ENCODE measurements around the gene ARAP2.

ARAP2 gene

GRCh38 chr4:36244257-36245082 is at the start of gene ARAP2:
Gene ARAP2, minus strand, starts transcription at chr4:36244514. Its CDS starts 15,028 bp downstream, at chr4:36229486.
- peak; percentile 39 for DNase-seq

- no peak for DNase-seq
These were observed 48.4 kb upstream of the ARAP2 start for GRCh38 chr4:36292556-36293188.

DNA sequence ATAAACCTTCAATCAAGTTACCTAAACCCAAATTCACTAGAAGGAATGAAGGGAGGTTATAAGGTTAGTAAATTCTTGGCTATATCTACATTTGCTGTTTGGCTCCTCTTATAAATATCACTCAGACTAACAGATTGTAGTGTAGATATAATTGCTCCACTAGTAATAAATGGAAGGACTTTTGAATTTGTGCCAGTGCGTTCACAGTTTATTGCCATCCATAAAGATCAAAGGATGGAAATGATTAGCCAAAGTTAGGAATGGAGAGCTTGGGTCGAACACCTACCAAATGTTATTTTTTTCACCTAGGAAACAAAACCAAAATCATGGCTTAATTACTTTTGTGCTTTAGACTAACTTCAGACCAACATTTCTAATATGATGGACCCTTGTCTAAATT is 46.3 kb upstream of the ARAP2 start:
- DNase-seq: no peak

DNA sequence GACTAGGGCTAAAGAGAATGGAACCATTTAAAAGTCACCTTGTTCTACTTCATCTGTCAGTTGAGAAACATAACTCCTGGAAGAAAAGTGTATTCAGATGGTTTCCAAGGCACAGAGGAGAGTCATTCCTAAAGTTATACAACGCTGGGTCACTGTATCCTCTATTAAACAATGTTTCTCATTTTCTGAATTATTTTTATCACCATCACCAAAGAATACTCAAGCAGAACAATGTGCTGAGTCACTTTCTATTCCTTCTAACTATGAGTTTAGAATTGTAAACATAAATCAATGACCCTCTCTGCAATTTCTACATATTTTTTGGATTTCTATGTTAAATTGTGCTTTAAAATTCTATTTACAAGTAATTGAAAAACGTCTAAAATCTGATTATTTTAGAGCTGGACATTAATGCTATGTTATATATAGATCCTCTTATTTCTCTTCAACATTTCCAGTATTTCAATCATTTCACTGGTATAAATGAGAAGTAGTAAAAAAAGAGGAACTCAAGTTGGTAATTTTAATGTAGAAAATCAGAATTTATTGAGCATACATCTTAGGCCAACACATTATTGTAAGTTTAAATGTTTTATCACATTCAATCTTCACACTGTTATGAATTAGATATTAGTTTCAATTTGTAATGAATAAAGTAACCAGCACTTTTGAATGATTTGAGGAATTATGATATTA is 44.6 kb upstream of the ARAP2 start:
- no peak for DNase-seq

- DNase-seq: no peak
These were observed 42.2 kb upstream of the ARAP2 start for GRCh38 chr4:36286481-36286871.

GRCh38 chr4:36285784-36286480 is 41.6 kb upstream of the ARAP2 start:
- DNase-seq: no peak

DNA sequence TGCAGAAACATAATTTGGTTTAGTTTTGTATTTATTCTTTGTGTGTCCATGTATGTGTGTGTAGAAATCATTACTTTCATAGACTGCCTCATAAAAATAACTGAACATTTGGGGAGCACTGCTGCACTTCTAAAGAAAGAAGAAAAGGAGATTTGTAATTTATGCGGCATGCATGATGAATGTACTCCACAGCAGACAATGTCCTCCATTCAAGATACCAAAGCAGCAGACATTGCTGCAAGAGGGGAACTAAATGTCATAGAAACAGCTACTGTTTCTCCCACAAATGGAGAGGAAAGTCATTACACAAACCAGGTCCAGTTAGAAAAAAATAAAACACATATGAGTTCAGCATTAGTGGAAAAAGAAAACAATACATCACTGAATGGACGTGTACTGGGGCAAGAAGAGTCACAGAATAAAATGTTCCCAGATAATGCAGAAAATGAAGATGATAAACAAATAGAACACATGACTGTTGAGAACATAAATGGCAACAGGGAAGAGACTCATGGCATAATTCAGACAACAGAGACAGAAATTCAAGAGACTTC is 39.7 kb upstream of the ARAP2 start:
- no peak for DNase-seq

DNA sequence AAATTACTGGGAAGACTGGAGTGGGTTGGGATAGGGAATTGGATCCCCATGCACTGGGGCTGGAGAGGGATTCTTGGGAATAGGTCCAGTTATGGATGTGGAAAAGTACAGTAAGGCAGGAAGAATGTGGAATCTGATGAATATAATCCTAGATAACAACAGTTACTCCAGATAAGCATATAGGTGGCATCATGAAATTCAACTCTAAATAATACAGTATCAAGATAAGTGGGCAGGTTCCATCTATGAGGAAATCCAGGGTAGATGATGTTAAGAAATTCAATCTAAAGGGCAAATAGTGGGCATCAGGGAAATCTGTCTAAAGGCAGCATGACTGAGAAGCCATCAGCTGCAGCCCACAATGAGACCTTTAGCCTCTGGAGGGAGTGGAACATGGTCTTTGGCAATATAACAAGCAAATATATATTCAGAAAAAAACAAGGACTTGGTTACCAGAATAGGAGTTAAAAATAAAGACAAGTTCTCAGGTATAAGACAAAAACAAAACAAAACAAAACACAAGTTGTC is 38.3 kb upstream of the ARAP2 start:
- DNase-seq: no peak

DNA sequence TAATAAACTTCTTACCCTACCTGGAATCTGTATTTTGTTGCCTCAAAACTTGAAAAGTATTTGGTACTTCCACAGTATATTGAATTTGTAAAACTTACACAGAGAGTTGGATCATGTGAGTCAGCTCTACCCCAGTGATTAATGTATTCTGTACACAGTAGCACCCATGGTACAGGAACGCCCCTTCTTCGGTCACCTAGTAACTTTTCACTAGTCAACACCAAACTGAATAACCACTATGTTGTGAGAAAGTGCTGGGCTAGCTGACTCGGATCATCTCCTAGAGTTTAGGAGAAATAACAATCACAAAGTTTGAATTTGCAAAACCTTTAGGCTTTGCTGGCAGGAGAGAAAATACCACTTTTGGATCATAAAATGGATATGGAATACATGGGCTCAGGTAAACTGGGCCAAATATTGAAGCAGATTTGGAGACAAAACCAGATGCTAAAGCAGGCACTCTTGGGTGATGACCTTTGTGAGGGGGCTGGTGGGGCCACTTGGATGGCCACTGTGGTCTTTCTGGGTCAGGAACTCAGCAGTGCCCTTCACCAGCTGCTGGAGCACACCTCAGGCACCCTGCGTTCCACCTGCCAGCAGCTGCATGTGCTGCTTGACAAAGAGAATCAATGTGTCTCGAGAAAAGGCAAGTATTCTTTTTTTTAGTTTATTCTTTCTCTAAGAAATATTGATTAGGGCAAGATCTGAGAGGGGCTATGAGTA is 37.2 kb upstream of the ARAP2 start, which contains the start of gene DTHD1:
Gene DTHD1 (plus strand): TSS at position 233 of the 723 bp plus-strand sequence. CDS start 143 bp downstream, at position 376.
- DNase-seq: no peak

DNA sequence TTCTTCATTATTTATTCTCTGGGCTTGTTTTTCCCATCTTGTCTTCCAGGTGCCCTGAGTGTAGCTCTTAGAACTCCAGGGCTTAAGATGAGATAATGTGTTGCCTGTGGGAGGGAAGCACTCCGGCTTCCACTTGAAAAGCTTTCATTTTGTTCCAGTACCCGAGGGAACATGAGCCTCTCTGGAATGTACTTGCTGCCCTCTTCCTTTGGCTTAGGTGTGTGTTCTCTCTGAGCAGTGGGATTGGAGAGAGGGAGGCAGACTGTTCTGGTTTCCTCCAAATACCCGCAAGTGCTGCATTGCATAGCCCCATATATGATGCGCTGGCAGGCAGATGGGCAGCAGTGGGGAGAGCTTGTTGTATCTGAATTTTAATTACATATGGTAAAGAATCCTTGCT is 36.2 kb upstream of the ARAP2 start:
- no peak for DNase-seq

DNA sequence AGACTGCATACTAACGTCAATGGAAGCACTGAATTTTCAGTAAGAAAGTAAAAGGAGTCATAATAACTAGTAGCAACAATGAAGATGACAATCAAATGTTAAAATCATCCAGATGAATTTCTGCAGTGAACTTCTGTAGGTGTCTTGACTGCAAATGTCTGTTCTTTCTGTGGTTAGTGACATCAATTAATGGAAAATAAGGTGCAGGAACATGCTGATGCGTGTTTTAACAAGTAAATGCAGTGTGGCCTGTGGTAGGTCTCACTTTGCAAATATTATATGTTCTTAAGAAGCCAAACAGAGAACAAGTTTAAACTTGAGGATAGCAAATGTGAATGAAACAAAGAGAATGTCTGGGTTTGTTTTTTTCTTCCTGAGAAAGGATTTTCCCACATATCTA is 34.5 kb upstream of the ARAP2 start:
- DNase-seq: no peak

DNA sequence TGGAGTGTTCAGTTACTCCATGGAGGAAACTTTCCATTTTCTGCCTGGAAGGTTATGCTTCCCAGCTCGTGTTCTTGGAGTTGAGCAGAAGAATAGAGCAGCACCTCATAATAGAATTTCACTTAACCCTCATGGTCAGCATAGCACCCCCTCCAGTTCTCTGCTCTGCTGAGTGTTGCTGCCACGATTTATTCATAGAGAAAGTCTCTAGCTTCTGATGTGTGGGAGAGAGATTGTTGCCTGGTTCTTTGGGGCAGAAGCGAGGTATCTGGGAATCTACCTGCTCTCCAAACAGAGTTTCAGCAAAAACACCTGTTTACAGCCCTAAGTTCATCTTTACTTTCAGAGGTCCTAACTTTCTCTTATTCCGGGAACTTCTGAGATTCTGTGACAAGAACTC is 33.2 kb upstream of the ARAP2 start:
- no peak for DNase-seq

DNA sequence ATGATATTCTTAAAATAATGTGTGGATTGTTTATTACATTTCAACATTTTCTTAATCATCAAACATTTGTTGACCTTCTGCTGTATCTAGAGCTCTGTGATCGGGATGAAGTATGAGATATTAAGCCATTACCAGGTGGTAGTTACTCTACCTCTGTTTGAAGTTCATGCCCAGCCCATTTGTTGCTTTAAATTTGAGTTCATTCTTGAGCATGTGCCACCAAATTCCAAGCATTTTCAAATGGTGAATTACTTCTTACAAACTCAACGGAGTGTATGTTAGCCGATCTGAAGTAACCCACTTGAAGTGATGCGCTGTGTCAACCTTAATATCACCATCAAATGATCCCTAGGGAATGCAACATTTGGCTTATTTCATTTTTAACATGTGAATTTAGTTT is 29.8 kb upstream of the ARAP2 start:
- DNase-seq: no peak

DNA sequence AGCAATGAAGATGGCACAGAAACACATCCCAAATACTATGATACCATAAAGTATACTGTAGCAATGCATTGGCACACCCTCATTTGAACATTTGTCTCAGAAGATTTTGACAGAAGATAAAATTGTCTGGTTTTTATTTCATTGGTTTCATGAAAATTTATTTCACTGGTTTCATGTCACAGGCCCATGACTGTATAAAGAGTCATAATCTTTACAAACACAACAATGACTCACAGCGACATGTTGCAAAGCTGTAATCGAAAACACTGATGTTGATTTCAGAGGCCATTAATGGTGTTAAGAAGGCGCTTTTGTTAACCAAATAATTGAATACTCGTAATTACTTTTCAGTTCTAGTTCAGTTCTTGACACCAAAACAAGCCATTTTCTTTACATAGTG is 29.0 kb upstream of the ARAP2 start:
- DNase-seq: no peak

GRCh38 chr4:36269533-36270173 is 25.3 kb upstream of the ARAP2 start:
- DNase-seq: no peak

GRCh38 chr4:36269101-36269500 is 24.8 kb upstream of the ARAP2 start:
- no peak for DNase-seq

DNA sequence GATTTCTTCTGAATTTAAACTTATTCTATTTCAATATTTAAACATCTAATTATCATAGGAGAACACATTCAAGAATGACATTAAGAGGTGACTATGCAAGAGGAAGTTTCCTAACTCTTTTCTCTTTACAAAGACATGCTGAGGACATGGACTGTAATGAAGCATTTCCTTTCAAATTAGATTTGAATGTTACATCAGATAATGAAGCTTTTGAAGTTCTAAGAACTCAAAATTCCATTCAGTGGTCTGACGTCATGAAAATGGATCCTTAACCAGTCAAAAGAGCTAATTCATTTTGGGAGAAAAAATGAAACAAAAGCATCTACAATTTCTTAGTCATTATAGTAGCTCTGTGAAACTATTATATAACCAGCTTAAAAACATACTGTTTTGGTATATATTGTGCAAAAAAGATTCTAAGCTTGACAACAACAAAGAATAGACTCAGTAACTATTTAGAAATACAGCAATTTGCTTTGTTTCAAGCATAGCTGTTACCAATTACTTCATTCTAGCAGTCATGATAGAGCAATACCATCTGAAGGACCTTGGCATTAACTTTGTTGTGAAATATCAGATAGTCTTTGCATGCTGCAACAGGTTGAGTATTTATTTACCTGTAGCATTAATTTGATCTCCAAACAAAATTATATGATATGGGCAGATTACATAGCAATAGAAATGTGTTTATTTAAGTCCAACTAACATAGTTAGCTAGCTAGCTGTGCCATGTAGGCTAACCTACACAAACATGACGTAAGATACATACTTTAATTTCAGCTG is 23.4 kb upstream of the ARAP2 start:
- DNase-seq: no peak

- DNase-seq: no peak
These were observed 20.0 kb upstream of the ARAP2 start for GRCh38 chr4:36264207-36264826.

- DNase-seq: no peak
These were observed 16.4 kb upstream of the ARAP2 start for GRCh38 chr4:36260731-36261130.

- no peak for DNase-seq
These were observed 12.1 kb upstream of the ARAP2 start for GRCh38 chr4:36256398-36256891.
